ENCODE data around the gene DYRK1A.

GRCh38 chr21:37337179-37337578 is 29.4 kb upstream of the DYRK1A start:
- no peak for TF ChIP-seq CTCF (optimal IDR thresholded peaks at IDR 0.05 in 1 of 3, IDR thresholded peaks at IDR 0.05 in 1 of 3, conservative IDR thresholded peaks at IDR 0.05 in 1 of 3; ENCODE audit: extremely low read depth in 1 of 3, insufficient read depth in 2 of 3, low read length in 3 of 3)
- no peak for TF ChIP-seq EZH2 (IDR thresholded peaks at IDR 0.05; ENCODE audit: low read length)
